Fibroblast of skin of scalp (primary cell): ENCODE results near the gene UBE2G1. TPM values are rescaled to one million over a fixed set of nuclear protein-coding genes. Genes with fewer than 3 reads are reported as not detected.
"Not testable (repeated sequence)": the region's sequence is repeated elsewhere in the genome, so short reads cannot be mapped to it uniquely, and the experiment has no call there.

ENCODE experiments used
- DNase-seq: peaks from one replicate; pipeline ENCODE4 v3.0.0-alpha.2; 2013
- polyA plus RNA-seq, 2 experiments: library from polyadenylated mRNA; unstranded; fragments of 120-200 nt; gene quantifications; one replicate each; pipeline ENCODE4 v1.2.1, GENCODE V29; 2013; ENCODE audit not compliant: insufficient read length in 2 of 2

UBE2G1 gene, protein sequence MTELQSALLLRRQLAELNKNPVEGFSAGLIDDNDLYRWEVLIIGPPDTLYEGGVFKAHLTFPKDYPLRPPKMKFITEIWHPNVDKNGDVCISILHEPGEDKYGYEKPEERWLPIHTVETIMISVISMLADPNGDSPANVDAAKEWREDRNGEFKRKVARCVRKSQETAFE
- polyA plus RNA-seq (2013, experiment 1 of 2; ENCODE audit: insufficient read length): 60.7 TPM
- 67.6 TPM for polyA plus RNA-seq (2013, experiment 2 of 2; ENCODE audit: insufficient read length)

DNA sequence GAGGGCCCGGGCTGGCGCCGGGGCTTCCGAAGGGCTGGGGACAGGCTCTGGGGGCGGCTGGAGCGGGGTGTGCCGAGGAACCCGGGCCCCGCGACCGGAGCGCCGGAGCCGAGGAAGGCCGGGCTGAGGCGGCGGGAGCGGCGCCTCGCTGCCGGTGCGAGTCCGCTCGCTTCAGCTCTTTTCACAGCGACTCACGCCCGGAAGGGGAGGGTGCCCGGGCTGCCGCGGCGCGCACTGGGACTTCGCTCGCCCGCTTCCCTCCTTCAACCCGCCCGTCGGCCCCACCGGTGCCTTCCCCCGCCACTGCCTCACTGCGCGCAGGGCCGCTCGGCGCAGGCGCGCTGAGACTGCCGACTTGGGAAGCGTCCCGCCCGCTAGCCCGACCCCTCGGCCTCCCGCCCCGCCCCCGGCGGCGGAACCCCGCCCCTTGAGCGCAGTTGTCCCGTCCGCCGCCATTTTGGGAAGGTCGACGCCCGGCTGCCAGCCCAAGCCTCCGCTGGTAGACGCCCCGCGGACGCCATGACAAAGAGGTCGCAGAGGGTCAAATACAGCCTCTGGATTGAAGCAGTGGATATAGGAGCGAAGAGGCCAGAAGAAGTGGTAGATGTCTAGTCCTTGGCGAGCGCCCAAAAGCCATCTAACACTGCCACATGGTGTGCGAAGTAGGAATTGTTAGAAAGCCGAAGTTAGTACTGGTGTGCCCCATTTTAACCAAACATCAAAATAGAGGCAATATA lies at the start of gene UBE2G1:
Gene UBE2G1, minus strand, starts transcription at position 349 of the 737 bp plus-strand sequence. CDS start 359 bp downstream, outside the sequence.
- DNase-seq: peak; percentile 98

GRCh38 chr17:4412933-4413831 lies 46.7 kb upstream of the UBE2G1 start:
- DNase-seq: peak; percentile 86

GRCh38 chr17:4411201-4411600 lies 44.7 kb upstream of the UBE2G1 start:
- DNase-seq: no peak

DNA sequence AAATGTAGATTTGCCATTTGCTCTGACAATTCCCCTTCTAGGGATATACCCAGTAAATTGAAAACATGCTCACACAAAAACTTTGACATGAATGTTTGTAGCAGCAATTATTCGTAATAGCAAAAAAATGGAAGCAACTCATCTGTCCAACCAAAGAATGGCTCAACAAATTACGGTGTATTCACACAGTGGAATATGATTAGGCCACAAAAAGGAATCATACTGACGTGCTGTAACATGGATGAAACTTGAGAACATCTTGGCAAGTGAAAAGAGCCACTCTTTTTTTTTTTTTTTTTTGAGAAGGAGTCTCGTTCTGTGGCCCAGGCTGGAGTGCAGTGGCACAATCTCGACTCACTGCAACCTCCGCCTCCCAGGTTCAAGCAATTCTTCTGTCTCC lies 43.2 kb upstream of the UBE2G1 start:
- peak; percentile 29 for DNase-seq

DNA sequence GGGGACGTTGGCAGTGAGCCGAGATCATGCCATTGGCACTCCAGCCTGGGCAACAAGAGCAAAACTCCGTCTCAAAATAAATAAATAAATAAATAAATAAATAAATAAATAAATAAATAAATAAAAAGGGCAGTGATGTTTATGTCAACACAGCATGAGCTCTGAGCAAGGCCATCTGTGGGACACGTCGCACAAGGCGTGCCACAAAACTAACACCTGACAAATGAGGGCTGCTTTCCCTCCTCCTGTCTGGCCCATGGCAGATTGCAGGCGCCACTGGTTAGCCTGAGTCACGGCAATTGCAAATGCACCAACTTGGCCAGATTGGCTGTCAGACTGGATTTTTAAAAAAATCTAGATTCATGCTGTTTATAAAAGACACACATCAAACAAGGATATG lies 41.4 kb upstream of the UBE2G1 start:
- DNase-seq: no peak

DNA sequence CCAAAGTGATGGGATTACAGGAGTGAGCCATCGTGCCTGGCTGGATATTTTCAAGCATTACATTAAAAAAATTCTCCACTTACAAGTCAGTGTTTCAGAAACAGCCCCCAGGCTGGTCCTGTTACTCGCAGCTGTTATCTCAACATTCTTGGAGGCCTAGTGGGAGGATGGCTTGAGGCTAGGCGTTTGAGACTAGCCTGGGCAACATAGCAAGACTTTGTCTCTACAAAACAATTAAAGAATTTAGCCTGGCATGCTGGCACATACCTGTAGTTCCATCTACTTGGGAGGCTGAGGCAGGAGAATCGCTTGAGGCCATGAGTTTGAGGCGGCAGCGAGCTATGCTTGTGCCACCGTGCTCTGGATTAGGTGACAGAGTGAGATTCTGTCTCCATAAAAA lies 40.7 kb upstream of the UBE2G1 start:
- no peak for DNase-seq

- no peak for DNase-seq
Measured at GRCh38 chr17:4406386-4406785, 39.9 kb upstream of the UBE2G1 start.

DNA sequence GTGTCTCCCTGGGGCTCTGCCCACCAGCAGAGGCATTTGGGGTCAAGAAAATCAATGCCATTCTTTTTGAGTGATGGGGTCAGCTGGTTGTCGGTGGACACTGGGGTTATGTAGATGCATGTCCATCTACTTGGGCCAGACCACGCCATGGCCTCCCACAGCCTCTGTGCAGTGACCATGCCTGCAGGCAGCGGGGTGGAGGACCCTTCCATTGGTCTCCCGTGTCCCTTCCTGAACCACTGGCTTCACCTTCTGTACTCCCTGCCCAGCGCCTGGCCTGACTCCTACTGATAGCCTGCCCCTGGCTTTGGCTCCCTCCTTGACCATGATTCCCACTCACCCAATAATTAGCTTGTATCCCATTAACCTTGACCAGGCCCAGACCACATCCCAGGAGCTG lies 39.2 kb upstream of the UBE2G1 start:
- DNase-seq: no peak

- DNase-seq: no peak
Measured at GRCh38 chr17:4405038-4405669, 38.7 kb upstream of the UBE2G1 start.

DNA sequence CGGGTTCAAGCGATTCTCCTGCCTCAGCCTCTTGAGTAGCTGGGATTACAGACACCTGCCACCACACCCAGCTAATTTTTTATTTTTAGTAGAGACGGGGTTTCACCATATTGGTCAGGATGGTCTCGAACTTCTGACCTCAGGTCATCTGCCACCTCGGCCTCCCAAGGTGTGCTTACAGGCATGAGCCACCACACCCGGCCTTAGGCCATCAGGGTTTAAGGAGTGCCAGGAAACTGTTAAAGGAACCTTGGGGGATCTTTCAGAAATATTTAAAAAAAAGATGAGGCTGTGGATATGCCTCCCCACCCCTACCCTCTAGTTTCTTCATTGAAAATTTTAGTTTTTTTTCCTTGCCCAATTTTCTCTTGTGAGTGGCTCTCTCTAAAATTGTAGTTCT lies 31.4 kb upstream of the UBE2G1 start:
- DNase-seq: no peak

DNA sequence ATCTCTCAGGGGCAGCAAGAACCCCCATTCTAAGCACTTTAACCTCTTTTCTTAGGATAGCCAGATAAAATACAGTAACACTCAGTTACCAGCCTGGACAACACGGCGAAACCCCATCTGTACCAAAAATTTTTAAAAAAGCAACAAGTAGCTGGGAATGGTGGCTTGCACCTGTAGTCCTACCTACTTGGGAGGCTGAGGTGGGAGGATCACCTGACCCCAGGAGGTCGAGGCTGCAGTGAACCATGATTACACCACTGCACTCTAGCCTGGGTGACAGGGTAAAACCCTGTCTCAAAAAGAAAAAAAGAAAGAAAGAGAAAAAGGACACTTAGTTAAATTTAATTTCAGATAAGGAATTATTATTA lies 28.6 kb upstream of the UBE2G1 start:
- DNase-seq: no peak

GRCh38 chr17:4394208-4395110 lies 28.0 kb upstream of the UBE2G1 start:
- no peak for DNase-seq

- no peak for DNase-seq
Measured at GRCh38 chr17:4393806-4394205, 27.3 kb upstream of the UBE2G1 start.

DNA sequence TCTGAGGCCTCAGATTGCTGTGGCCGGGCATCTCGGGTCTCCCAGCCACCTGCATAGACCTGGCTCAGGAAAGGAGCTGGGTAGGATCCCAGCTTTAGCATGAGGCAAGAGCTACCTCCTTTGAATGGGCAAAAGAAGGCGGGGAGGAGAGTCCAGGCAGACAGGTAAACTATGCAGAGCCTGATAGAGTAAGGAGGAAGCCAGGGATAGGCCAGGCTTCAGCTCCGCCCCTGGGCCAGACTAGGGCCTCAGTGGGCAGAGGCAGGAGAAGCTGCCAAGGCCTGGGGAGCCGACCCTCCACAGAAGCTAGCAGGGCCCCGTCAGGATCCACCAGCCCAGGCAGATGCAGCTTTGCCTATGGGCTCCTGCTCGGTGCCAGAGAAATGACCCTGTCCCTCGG lies 22.6 kb upstream of the UBE2G1 start:
- DNase-seq: no peak

DNA sequence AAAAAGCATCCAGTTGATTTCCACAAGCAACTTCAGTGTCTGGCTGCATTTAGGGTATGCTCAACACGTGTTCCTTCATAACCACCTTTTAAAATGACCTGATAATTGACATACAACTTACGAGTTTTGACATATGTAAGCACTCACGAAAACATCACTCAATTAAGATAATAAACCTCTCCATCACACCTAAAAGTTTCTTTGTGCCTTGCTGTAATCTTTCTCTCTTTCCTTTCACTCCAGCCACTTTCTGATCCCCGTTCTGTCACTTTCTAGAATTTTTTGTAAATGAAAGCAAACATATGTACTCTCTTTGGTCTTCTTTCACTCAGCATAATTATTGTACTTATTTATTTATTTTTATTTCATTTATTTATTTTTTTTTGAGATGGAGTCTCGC lies 20.7 kb upstream of the UBE2G1 start:
- no peak for DNase-seq

DNA sequence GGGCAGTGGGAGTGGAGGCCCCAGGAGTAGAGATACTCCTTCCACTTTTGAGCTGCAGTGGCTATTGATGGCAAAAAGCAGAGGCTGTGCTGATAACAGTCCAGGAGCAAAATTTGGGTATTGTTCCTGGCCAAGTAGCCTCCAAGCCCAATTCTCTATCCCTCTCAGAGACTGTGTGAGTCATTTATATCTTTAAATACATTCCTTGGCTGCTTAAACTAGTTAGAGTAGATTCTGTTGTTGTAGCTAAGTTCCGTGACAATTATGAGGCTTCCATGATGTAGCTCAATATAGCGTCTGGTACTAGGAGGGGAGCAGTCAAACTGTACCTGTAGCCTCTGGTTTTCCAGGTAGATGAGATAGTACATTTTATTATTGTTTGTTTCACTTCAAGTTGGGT lies 19.9 kb upstream of the UBE2G1 start:
- DNase-seq: no peak

GRCh38 chr17:4381690-4382671 lies 15.5 kb upstream of the UBE2G1 start:
- peak; percentile 9 for DNase-seq

DNA sequence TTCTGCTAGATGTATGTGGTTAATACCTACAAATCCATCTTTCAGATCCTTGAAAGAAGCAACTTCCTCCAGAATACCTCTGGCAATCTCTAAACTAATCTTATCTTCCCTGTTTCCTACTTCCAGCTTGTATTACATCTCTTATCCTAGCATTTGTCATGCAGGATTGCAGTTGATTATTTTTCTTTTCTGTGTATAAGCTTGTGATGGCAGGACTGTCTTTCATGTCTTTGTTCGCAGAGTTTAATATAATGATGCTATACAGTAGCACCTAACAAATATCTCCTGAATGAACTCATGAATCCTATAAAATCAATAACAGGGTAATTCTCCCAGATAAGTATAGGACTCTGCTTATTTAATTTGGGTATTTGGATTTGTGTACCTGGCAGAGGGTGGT lies 12.2 kb upstream of the UBE2G1 start:
- no peak for DNase-seq

DNA sequence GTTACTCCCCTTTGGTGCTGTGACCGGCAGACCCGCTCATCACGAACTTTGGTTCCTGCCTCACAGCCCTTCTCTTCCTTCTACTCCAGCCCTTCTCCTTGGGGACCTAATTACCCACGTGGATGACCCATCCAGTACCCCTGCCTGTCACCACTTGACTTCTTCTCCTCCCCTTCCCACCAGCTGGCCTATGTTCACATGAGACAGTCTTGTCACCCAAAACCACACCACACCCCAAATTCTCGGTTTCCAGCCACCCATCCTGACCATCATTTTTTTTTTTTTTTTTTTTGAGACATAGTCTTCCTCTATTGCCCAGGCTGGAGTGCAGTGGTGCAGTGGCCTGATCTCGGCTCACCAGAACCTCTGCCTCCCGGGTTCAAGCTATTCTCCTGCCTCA lies 10.8 kb upstream of the UBE2G1 start:
- DNase-seq: not testable (repeated sequence)

- DNase-seq: not testable (repeated sequence)
Measured at GRCh38 chr17:4375796-4376440, 9.4 kb upstream of the UBE2G1 start.
